ENCODE measurements around the gene FOXC2.

GRCh38 chr16:86521236-86522197 is 45.1 kb upstream of the FOXC2 start:
- TF ChIP-seq CTCF (IDR thresholded peaks at IDR 0.05; ENCODE audit: low read length) (no peak), EZH2 (optimal IDR thresholded peaks at IDR 0.05; ENCODE audit: low read depth, low read length) (no peak), EZH2phosphoT487 (IDR thresholded peaks at IDR 0.05; ENCODE audit: low read length) (no peak)
